GM13976 (cell line): ENCODE measurements around the gene GPT2.

Experiments used
- DNase-seq: peaks from one replicate; pipeline ENCODE4 v3.0.0; 2012; ENCODE audit warnings: low spot score
- in situ Hi-C: fragments of 300-500 bp; cut with MboI; formaldehyde crosslinking; loops from one replicate; pipeline ENCODE4 v1.12.0; 2022; ENCODE audit warnings: low sequenced_read_pairs, mixed read lengths, inconsistent platforms; ENCODE audit not compliant: unreplicated experiment
- TF ChIP-seq, protein P1 (sequence below): IDR thresholded peaks from 2 replicates; pipeline ENCODE4 v1.5.1; 2012; ENCODE audit warnings: borderline replicate concordance, mild to moderate bottlenecking; ENCODE audit not compliant: insufficient read depth; ENCODE audit errors: extremely low read depth, missing control alignments, control extremely low read depth

Gene GPT2

GRCh38 chr16:46883690-46884512 lies at the start of gene GPT2:
Gene GPT2, plus strand, starts transcription at chr16:46884362. Its CDS starts 354 bp downstream, at chr16:46884716.
- TF ChIP-seq, protein P1, sequence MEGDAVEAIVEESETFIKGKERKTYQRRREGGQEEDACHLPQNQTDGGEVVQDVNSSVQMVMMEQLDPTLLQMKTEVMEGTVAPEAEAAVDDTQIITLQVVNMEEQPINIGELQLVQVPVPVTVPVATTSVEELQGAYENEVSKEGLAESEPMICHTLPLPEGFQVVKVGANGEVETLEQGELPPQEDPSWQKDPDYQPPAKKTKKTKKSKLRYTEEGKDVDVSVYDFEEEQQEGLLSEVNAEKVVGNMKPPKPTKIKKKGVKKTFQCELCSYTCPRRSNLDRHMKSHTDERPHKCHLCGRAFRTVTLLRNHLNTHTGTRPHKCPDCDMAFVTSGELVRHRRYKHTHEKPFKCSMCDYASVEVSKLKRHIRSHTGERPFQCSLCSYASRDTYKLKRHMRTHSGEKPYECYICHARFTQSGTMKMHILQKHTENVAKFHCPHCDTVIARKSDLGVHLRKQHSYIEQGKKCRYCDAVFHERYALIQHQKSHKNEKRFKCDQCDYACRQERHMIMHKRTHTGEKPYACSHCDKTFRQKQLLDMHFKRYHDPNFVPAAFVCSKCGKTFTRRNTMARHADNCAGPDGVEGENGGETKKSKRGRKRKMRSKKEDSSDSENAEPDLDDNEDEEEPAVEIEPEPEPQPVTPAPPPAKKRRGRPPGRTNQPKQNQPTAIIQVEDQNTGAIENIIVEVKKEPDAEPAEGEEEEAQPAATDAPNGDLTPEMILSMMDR: peak; percentile 4
- in situ Hi-C loops: no loop called here
- peak; percentile 93 for DNase-seq

GRCh38 chr16:46836534-46837530 lies 47.3 kb upstream of the GPT2 start:
- in situ Hi-C loops: no loop called here
- TF ChIP-seq, protein P1: no peak
- DNase-seq: no peak

DNA sequence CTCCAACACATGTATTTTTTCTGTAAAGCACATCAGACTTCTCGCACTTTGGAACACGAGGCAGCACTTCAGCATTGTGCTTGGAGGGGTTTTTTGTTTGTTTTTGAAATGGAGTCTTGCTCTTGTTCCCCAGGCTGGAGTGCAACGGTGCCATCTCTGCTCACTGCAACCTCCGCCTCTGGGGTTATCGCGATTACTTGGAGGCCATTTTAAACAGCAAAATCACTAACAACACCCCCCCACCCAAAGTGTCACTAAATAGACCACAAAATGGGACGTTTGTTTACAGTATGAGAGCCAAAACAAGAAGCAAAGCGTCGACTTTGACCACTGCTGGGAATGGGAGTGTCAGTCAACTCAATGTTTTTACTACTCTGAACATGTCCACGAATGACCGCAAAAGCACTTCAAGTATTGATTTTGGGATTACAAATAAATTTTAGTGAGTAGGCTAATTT lies 44.1 kb upstream of the GPT2 start:
- no peak for DNase-seq
- in situ Hi-C loops: no loop called here
- TF ChIP-seq, protein P1: no peak

DNA sequence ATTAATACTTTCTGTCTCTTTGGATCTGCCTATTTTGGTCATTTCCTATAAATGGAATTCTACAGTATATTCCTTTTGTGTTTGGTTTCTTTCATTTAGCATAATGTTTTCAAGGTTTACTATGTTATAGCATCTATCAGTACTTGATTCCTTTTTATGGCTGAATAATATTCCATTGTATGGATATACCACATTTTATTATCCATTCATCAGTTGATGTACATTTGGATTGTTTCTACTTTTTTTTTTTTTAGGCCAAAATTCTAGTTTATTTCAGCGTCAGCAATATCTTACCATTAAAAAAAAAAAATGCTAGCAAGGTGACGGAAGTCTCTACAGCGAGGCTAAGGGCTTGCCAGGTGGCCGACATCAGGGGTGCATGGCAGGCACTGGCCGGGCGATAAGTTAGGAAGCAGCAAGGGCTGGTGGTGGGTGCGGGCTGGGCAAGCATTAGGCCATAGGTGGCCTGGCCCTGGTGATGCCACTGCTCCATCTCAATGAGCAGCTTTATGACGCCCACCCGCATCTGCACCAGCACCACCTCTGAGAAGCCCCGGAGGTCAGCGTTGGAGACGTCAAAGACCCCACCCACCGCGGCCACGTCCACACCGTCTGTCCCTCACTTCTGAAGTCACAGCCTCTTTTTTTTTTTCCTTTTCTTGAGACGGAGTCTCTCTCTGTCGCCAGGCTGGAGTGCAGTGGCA lies 41.8 kb upstream of the GPT2 start:
- DNase-seq: no peak
- TF ChIP-seq, protein P1: no peak
- in situ Hi-C loops: no loop called here

DNA sequence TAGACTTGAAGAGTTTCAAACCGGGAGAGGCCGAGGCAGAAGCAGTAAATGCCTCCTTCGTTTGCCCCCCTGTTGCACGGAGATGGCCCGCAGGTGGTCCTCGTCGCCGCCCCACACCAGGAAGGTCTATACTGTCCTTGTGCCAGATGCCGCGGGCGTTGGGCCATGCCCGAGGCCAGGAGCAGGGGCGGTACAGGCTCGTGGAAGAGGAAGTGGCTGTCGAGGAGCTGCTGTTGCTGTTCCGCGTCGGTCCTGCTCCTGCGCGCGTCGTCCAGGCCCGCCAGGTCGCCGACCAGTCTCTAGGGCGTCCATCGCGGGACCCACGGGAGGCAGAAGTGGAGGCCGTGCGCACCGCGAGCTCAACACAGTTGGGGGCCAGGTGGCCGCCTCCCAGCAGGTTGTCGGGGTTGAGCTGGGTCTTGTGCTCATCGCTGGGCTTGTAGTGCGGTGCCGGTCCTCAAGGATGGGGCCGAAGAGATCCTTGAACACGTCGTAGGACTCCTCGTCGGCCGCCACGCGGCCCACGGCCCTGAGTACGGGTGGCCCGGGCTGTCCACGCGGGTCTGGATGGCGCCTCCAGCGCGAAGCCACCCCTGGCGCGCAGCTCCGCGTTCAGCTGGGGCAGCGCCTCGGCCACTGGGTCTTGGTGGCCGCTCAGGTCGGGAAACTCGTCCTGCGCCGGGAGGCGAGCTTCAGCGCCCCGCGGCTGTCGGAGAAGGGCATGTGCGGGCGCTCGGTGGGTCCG lies 40.1 kb upstream of the GPT2 start:
- no peak for DNase-seq
- TF ChIP-seq, protein P1: no peak
- in situ Hi-C loops: no loop called here
